Erythroblast (primary cell): ENCODE measurements around the gene REPIN1.
A peak's percentile ranks its signal among the peaks of the same experiment; 100 is the strongest.

Source experiments
- DNase-seq, 2 experiments: peaks; one replicate each; lab custom pipeline; 2025; lab: John Stamatoyannopoulos, UW
- GATA1 ChIP-seq: IDR thresholded peaks from 2 replicates; pipeline ENCODE4 v1.6.1; 2011; ENCODE audit warnings: low read depth, mild to moderate bottlenecking, control low read depth, low read length, moderate library complexity
- POLR2A ChIP-seq: IDR thresholded peaks from 2 replicates; pipeline ENCODE4 v1.6.1; 2011; ENCODE audit warnings: mild to moderate bottlenecking, low read length

REPIN1 gene

DNA sequence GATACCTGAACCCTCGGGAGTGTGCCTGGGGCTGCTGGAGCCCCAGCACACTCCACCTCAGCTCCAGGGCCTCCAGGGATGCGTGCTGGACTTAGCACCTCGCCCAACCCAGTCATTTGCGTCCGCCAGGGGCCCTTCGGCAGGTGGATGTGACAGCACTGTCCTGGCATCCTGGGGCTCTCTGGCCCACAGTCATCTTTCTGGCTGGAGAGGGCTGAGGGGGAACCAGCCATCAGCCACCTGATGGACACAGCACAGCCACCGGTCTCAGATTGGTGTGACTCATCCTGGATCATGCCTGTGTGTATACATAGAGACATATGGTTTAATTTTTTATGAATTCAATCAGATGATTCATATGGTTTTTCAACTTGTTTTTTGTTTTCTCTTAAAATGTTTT is 21.6 kb downstream of the REPIN1 start:
- no peak for TF ChIP-seq GATA1
- no peak for TF ChIP-seq POLR2A
- no peak for DNase-seq

DNA sequence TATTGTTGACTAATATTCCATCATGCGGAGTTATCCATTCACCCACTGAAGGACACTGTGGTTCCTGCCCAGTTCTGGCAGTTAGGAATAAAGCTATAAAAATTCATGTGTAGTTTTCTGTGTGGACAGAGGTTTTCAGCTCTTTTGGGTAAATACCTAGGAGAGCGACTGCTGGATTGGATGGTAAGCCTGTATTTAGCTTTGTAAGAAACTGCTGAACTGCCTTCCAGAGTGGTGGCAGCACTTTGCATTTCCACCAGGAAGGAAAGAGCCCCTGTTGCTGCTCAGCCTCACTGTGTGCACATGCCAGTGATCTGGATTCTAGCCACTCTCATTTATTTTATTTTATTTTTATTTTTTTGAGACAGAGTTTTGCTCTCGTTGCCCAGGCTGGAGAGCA is 24.7 kb downstream of the REPIN1 start:
- no peak for DNase-seq
- TF ChIP-seq POLR2A = no peak
- no peak for TF ChIP-seq GATA1

DNA sequence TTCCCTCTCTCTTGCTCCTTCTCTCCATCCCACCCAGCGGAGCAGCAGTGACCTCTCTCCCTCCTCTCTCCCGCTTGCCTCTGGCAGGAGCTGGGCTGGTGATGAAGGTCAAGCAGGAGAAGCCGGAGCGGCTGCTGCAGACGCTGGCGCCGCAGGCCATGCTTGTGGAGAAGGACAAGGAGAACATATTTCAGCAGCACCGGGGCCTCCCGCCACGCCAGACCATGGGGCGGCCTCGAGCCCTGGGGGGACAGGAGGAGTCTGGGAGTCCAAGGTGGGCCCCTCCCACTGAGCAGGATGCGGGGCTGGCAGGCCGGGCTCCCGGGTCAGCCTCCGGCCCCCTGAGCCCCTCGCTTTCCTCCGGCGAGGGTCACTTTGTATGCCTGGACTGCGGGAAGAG is 27.8 kb downstream of the REPIN1 start:
- TF ChIP-seq POLR2A (no peak), GATA1 (no peak)
- DNase-seq = no peak

DNA sequence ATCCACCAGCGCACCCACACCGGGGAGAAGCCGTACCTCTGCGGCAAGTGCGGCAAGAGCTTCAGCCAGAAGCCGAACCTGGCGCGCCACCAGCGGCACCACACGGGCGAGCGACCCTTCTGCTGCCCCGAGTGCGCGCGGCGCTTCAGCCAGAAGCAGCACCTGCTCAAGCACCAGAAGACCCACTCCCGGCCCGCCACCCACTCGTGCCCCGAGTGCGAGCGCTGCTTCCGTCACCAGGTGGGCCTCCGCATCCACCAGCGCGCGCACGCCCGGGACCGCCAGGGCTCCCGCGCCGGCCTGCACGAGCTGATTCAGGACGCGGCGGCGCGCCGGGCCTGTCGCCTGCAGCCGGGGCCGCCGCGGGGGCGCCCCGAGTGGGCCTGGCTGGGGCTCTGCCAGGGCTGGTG is 28.2 kb downstream of the REPIN1 start:
- TF ChIP-seq POLR2A = no peak
- no peak for TF ChIP-seq GATA1
- DNase-seq = no peak

DNA sequence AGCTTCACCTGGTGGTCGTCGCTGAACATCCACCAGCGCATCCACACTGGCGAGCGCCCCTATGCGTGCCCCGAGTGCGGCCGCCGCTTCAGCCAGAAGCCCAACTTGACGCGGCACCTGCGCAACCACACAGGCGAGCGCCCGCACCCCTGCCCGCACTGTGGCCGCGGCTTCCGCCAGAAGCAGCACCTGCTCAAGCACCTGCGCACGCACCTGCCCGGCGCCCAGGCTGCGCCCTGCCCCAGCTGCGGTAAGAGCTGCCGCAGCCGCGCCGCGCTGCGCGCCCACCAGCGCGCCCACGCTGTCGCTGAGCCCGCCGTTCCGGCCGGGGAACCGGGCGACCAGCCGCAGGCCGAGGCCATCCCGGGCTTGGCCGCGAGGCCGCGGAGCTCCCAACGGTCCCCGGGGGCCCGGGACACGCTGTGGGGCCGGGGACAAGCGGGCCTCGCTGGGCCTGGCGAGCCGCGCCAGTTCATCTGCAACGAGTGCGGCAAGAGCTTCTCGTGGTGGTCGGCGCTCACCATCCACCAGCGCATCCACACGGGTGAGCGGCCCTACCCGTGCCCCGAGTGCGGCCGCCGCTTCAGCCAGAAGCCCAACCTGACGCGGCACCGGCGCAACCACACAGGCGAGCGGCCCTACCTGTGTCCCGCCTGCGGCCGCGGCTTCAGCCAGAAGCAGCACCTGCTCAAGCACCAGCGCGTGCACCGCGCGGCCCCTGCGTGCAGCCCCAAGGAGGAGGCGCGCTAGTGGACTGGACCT is 28.9 kb downstream of the REPIN1 start:
- no peak for DNase-seq
- TF ChIP-seq POLR2A (no peak), GATA1 (no peak)

DNA sequence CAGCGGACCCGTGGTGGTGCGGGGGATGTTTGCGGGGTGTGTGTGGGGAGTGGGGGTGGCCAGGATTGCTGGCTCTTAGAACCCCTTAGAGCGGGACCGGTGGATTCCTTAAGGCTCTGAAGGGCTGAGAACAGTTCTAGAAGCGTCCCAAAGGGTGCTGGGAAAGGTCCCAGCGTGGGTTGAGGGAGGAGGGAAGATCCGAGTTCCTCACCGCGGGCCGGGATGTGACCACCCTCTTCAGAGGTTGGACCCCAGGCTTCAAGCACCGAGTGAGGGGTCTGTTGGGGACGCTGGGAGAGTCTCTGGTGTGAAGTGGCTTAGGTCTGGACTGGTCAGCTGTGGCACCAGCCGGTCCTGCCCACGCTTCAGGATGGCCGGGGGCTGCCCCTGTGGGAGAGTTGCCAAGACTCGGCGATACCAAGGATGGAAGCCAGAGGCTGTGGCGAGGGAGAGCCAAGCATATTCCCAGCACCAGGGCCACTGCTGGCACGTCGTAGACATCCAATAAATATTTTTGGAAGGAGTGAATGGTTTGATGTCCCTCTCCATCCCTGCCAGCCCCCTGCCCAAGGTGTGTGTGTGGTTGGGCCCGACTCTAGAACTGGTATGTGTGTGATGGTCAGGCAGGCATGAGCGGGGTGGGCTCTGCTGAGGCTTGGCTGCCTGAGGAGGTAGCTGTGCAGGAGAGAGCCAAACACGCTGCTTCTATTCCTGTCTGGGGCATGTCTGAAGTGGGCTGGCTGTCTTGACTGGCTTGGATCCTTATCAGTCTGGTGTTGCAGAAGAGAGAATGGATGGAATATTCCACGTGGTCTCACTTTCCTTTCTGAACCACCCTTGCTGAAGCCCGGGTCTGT is 29.7 kb downstream of the REPIN1 start:
- DNase-seq = no peak
- TF ChIP-seq GATA1 (no peak), POLR2A (no peak)

DNA sequence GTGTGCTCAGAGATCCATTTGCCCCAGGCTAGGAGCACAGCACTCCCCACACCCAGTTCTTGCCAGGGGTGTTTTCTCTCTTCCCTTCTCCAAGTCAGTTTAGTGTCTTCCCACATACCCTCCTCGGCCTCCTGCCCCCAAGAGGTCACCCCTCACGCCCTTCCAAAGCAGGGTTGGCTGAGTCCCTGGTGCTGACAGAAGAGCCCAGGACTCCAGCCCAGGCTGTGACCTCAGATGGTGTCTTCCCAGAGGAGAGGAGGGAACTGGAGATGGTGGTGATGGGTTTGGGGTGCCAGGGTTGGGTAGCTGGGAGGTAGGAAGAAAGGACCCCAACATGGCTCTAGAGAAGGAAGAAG is 30.3 kb downstream of the REPIN1 start:
- DNase-seq = no peak
- TF ChIP-seq GATA1 (no peak), POLR2A (no peak)

DNA sequence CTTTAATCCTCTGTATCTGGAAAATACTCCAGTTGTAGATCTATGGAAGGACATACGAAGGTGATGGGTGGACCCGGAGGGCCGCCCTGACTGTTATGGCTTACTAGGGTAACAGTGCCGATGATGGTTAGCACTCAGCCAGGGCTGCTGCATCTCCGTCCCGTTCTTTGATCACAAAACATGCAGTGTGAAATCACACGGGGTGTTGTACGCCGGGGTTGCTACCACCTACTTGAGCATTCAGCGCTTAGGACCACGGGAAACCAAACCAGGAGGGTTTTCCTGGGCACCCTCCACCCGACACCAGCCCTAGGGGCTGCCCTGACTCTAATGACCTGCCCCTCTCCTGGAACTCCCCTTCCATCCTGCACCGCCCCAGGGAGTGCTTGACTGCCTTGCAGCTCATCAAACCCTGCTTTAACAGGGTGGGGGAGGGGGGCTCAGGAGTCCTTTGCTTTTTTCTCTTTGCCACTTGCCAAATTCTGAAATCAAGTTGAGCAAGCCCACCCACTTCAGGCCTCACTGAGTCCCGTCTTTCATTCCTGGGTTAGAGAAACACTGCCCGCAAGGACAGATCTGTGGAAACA is 30.9 kb downstream of the REPIN1 start:
- no peak for DNase-seq
- TF ChIP-seq POLR2A = no peak
- TF ChIP-seq GATA1 = no peak

DNA sequence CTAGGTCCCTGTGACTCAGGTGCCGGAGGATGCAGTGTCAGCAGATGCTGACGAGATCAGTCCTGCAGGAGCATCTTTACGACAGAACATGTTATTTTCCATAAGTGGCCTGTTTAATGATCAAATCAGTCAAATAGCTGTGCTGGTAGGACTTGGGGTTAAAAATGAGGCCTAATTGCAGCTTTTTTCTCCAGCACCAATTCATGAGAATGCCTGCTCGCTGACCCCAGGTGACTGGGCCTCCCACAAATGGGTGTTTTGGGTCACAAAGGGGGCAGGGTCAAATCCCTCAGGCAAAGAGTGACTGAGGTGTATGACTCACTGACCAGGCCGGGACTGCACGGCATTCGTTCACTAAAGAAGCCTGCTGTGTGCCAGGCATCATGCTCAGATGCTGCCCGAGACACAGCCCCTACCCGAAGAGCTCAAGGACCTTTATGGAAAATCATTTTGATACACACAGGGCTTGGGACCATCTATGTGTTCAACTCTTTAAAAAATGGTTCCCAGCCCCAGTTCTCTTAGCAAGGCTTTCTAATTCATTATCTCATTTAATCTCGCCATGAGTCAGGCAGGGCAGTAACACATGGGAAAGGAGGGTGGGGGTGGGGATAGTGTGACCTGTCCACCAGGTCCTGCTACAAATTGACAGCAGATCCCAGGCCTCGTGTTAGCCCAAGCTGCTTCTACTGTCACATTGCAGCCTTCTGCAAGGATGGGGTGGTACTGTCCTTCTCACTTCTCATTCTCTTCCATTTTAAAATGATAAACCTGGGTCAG is 31.6 kb downstream of the REPIN1 start:
- DNase-seq = peak; percentile 65 to 75
- TF ChIP-seq POLR2A = no peak
- no peak for TF ChIP-seq GATA1

DNA sequence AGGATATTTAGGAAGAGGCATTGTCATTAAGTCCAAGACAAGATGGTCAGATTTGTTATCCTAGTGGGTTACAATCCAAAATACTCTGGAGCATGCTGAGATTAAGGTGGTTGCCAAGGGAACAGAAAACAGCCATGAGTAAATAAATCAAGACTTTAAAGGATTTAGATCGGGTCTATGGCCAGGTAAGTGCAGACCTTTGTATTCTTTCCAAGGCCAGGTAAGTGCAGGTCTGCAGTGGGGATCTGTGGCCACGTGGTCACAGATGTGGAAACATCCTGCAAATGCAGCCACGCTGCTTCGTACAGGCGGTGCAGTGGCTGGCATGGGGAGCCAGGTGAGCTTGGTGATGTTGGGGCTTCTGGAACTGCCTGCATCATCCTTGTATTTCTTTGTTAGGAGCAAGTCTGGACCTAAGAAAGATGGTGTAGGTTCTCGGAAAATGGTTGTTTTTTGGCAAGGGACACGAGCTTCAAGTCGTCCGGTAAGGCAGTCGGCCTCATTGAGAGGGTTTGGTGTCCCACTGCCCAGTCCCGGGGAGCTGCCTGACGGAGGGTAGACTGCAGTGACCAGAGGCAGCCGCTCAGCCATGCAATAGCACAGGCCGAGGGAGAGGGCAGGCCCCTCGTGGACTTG is 32.3 kb downstream of the REPIN1 start:
- no peak for DNase-seq

DNA sequence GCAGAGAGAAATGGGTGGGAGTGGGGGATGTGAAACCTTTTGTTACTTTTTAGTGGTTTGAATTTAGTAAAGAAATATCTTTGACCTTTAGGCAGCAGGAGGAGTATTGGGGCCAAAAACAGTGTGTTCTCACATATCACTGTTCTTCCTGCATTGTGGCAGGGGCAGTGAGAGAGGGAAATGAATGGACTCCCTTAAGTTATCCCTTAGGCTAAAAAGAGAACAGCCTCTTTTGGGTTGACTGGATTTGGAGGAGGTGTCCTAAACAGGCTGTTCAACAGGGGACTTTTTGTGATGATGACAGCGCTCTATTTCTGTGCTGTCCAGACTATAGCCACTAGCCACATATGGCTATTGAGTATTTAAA is 32.8 kb downstream of the REPIN1 start:
- TF ChIP-seq GATA1 (no peak), POLR2A (no peak)
- no peak for DNase-seq

More for the DNA sequence above, 32.3 kb downstream of the REPIN1 start:
- TF ChIP-seq POLR2A (no peak), GATA1 (no peak)

DNA sequence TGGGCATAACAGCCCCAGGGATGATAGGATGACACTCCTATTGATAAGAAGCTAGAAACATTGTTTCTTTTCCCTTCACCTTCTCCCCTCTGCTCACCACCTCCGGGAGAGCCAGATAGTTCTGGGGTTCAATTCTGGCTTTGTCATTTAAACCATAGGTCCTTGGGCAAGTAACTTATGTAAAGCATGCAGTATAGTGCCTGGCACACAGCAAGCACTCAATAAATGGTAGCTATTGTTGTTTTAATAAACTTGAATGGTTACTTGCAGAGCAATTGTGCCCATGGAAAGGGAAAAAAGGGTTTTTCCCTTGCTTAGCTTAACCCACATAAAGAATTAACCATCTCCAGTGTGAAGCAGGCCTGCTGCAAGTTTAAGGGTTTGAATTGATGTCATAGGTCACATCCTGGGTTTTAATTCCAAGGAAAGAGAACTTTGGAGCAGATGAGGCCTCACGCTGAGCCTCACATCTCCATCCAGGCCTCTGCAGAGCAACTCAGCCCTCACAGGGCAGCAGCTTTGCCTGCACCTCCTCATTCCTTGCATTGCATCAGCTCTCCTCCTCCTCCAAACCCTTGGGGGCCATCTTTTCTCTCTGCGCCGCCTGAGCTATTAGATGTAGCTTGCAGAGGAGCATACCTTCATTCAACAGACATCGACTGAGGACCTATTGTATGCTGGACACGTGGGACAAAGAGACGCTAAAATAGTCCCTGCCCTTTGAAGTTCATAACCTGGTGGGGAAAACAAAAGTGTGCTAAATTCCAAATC is 33.4 kb downstream of the REPIN1 start:
- peak in 1 of 2 experiments; percentile 27 for DNase-seq
- TF ChIP-seq GATA1 = no peak
